ENCODE measurements around the gene NCK1. TPM values are rescaled to one million over a fixed set of nuclear protein-coding genes. Genes with fewer than 3 reads are reported as not detected.
"Not testable (repeated sequence)": the region's sequence is repeated elsewhere in the genome, so short reads cannot be mapped to it uniquely, and the experiment has no call there.

The NCK1 gene
- total and polyA plus RNA-seq, 10 donors, result 12.5 to 54.7 (median 46.0) TPM

DNA sequence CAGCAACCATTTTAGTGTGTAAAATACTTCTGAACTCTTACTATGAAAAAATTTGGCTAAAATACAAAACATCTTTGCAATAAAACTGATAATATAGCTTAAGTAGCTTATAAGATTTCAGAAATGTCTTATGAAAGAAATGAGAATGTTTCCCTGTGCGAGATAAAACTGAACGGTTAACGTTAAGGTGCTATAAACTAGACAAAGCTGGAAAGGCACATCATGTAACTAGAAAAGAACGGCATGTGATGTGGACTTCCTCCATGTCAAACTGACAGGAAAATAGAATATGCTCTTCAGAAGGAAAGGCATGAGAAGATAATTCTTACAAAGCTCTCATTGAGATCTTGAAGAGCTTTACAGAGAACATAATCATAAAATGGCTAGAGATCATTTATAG, 36.5 kb downstream of the NCK1 start:
- TF ChIP-seq, protein P1, sequence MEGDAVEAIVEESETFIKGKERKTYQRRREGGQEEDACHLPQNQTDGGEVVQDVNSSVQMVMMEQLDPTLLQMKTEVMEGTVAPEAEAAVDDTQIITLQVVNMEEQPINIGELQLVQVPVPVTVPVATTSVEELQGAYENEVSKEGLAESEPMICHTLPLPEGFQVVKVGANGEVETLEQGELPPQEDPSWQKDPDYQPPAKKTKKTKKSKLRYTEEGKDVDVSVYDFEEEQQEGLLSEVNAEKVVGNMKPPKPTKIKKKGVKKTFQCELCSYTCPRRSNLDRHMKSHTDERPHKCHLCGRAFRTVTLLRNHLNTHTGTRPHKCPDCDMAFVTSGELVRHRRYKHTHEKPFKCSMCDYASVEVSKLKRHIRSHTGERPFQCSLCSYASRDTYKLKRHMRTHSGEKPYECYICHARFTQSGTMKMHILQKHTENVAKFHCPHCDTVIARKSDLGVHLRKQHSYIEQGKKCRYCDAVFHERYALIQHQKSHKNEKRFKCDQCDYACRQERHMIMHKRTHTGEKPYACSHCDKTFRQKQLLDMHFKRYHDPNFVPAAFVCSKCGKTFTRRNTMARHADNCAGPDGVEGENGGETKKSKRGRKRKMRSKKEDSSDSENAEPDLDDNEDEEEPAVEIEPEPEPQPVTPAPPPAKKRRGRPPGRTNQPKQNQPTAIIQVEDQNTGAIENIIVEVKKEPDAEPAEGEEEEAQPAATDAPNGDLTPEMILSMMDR (IDR thresholded peaks at IDR 0.05 in 8 of 11, conservative IDR thresholded peaks at IDR 0.05 in 3 of 11), result no peak
- H3K4me1 ChIP-seq, result peaks cover 16 to 92% (median 66%) of the 10 kb centered on the region in 6 donors
- no peak overlapping the region for H3K4me3 ChIP-seq
- peaks cover 1 to 19% (median 9%) of the 10 kb centered on the region in 8 donors for H3K9me3 ChIP-seq
- intact Hi-C loops (cut with DNase I; ENCODE audit: low total_unique reads), result no loop called here
- H3K36me3 ChIP-seq, result peaks cover 0 to 6% (median 0%) of the 10 kb centered on the region in 6 donors
- 48 to 66% (median 61%) methylated on average over 4 of the region's 4 CpGs for WGBS, 5 donors
- no peaks in the 10 kb centered on the region for H3K27me3 ChIP-seq (replicated peaks in 1 of 7)
- H3K27ac ChIP-seq, result peak overlapping the region in 3 of 8 donors; percentile 32 to 55 (median 42)
- DNase-seq, result no peak

DNA sequence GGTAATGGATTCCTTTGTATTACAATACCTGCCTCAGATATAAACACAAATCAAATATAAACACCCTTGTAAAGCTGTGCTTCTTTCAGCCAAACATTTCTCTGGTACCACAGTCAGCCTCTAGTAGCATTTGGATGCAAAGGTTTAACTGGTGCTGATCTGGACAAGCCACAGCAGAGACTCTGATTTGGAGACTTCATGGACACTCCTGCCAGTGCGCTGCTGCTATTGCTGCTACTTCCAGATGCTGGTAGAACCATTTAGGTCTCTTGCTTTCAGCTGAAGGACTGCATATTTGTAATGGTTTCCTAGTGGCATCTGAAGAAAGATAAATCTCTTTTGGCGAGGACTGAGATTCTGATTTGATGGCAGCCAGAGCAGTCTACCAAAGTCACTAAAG, 36.9 kb downstream of the NCK1 start:
- H3K4me1 ChIP-seq, result peaks cover 13 to 88% (median 62%) of the 10 kb centered on the region in 6 donors
- 82 to 97% (median 91%) methylated on average over 2 of the region's 2 CpGs for WGBS, 5 donors
- H3K9me3 ChIP-seq, result peaks cover 3 to 23% (median 14%) of the 10 kb centered on the region in 8 donors
- intact Hi-C loops (cut with DNase I; ENCODE audit: low total_unique reads), result no loop called here
- no peaks in the 10 kb centered on the region for H3K27me3 ChIP-seq (replicated peaks in 1 of 7)
- no peak for TF ChIP-seq POLR2AphosphoS5 (IDR thresholded peaks at IDR 0.05)
- no peak for TF ChIP-seq POLR2A (IDR thresholded peaks at IDR 0.05)
- TF ChIP-seq, protein P1 (IDR thresholded peaks at IDR 0.05 in 8 of 11, conservative IDR thresholded peaks at IDR 0.05 in 3 of 11), result no peak
- peak overlapping the region in 3 of 8 donors; percentile 32 to 55 (median 42) for H3K27ac ChIP-seq
- DNase-seq, result no peak
- peaks cover 0 to 8% (median 2%) of the 10 kb centered on the region in 6 donors for H3K36me3 ChIP-seq
- H3K4me3 ChIP-seq, result no peak overlapping the region

DNA sequence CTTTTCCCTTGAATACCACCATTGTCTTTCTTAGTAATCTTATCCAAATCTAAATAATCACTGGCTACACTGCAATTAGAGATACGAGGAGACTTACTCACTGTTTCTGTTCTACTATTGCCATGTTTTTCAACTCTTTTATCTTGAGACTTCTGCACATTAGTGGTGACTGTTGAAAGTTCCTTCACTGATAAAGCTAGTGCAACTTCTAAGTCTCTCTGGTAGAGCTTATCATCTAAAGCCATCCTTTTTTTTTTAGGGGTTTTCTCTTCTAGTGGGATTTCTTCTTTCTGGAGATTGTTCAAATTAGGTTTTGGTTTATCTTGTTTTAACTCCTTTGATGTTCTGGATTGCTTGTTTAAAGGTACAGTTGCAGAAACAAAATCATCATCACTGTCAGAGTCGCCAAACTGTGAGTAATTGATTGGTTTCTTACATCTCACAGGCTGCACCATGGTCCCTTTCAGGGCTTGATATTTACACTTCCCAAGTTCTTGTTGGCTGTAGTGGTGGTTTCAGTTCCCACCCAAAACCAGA, 37.7 kb downstream of the NCK1 start:
- Histone ChIP-seq H3K4me1 (peaks cover 13 to 80% (median 55%) of the 10 kb centered on the region in 6 donors), H3K9me3 (peaks cover 9 to 30% (median 21%) of the 10 kb centered on the region in 8 donors), H3K4me3 (no peak overlapping the region), H3K27me3 (replicated peaks in 1 of 7) (no peaks in the 10 kb centered on the region), H3K36me3 (peaks cover 0 to 13% (median 2%) of the 10 kb centered on the region in 6 donors), H3K27ac (peak overlapping the region in 2 of 8 donors; percentile 37 to 42)
- WGBS, 5 donors, result 77 to 86% (median 83%) methylated on average over 2 of the region's 2 CpGs
- intact Hi-C loops (cut with DNase I; ENCODE audit: low total_unique reads), result no loop called here
- TF ChIP-seq, protein P1 (IDR thresholded peaks at IDR 0.05 in 8 of 11, conservative IDR thresholded peaks at IDR 0.05 in 3 of 11), result no peak
- TF ChIP-seq POLR2AphosphoS5 (IDR thresholded peaks at IDR 0.05) (no peak), POLR2A (IDR thresholded peaks at IDR 0.05) (no peak)
- DNase-seq, result no peak

DNA sequence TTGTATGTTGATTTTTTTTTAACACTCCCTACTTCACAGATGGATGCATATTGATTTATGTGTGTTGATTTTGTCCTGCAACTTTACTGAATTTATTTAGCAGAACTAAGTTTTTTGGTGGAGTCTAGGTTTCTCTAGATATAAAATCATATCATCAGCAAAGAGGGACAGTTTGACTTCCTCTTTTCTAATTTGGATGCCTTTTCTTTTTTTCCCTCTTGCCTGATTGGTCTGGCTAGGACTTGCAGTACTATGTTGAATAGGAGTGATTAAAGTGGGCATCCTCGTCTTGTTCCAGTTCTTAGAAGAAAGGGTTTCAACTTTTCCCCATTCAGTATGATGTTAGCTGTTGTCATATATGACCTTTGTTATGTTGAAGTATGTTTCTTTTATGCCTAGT, 38.7 kb downstream of the NCK1 start:
- WGBS, 5 donors, result 58 to 66% (median 62%) methylated on average over 1 of the region's 1 CpG
- peaks cover 13 to 80% (median 58%) of the 10 kb centered on the region in 6 donors for H3K4me1 ChIP-seq
- DNase-seq, result not testable (repeated sequence)

More for the DNA sequence above, 38.7 kb downstream of the NCK1 start:
- Histone ChIP-seq H3K36me3 (peaks cover 0 to 19% (median 2%) of the 10 kb centered on the region in 6 donors), H3K9me3 (peaks cover 9 to 37% (median 28%) of the 10 kb centered on the region in 8 donors), H3K27ac (peak overlapping the region in 2 of 8 donors; percentile 4 to 10)
- intact Hi-C loops (cut with DNase I; ENCODE audit: low total_unique reads); H3K27me3 ChIP-seq (replicated peaks in 1 of 7); H3K4me3 ChIP-seq: not testable (repeated sequence)

All from spleen (tissue), 11 donors.